Lower leg skin (tissue), 4 donors: ENCODE measurements around the gene ADAMTS1. TPM values are rescaled to one million over a fixed set of nuclear protein-coding genes. Genes with fewer than 3 reads are reported as not detected.

ENCODE experiments used
- DNase-seq, 2 donors: peaks; one replicate each; pipeline ENCODE4 v3.0.0-alpha.2; 2019; ENCODE audit warnings: low spot score in 2 of 2
- H3K4me3 ChIP-seq: fragments of 200-600 bp; sonication (generic); 2 replicates; pipeline ENCODE4 v1.5.1; 2017; ENCODE audit warnings: mild to moderate bottlenecking, low read depth; ENCODE audit not compliant: poor library complexity, severe bottlenecking
- CTCF ChIP-seq, 3 donors: fragments of 450-650 bp; IDR thresholded peaks; one replicate each; pipeline ENCODE4 v1.5.1; 2016; ENCODE audit warnings: antibody characterized with exemption in 3 of 3, mild to moderate bottlenecking in 3 of 3, moderate library complexity in 2 of 3
- POLR2A ChIP-seq, 2 donors: fragments of 450-650 bp; IDR thresholded peaks; one replicate each; pipeline ENCODE4 v1.6.1; 2016 to 2017; ENCODE audit warnings: antibody characterized with exemption in 2 of 2, mild to moderate bottlenecking in 1 of 2, moderate library complexity in 1 of 2
- WGBS, 2 donors: methylation state at CpG; one replicate each; pipeline ENCODE4 v1.1.5; 2018; 5-methylcytosine and 5-hydroxymethylcytosine counted together
- intact Hi-C: fragments of 100-400 bp; cut with DNase I; formaldehyde crosslinking; loops from one replicate; pipeline ENCODE4 v1.15.0; 2023; ENCODE audit warnings: low total_unique reads
- total RNA-seq, 4 donors: library from RNA; depleted of rRNA; stranded (reverse); fragments of >200 nt; gene quantifications; one replicate each; pipeline ENCODE4 v1.1.0, GENCODE V29; 2016

Gene ADAMTS1
- total RNA-seq, 4 donors from 2014 or later = 19.4 to 53.2 (median 24.0) TPM

- no peak overlapping the region for H3K4me3 ChIP-seq
- intact Hi-C loops = no loop called here
- DNase-seq = no peak
- TF ChIP-seq POLR2A (IDR thresholded peaks at IDR 0.05) (no peak), CTCF (IDR thresholded peaks at IDR 0.05) (no peak)
- 45 to 50% methylated on average over 9 of the region's 9 CpGs for WGBS, 2 donors
Observed at GRCh38 chr21:26800970-26801431, 44.2 kb downstream of the ADAMTS1 start.

- TF ChIP-seq POLR2A (IDR thresholded peaks at IDR 0.05) = no peak
- no peak for DNase-seq
- intact Hi-C loops = no loop called here
- whole genome bisulfite sequencing, 2 donors = 91 to 92% methylated on average over 2 of the region's 2 CpGs
- no peak overlapping the region for H3K4me3 ChIP-seq
Observed at GRCh38 chr21:26800455-26800854, 44.8 kb downstream of the ADAMTS1 start.

GRCh38 chr21:26800001-26800400 lies 45.2 kb downstream of the ADAMTS1 start:
- intact Hi-C loops = no loop called here
- no peak for DNase-seq
- H3K4me3 ChIP-seq = no peak overlapping the region
- 56 to 70% methylated on average over 3 of the region's 3 CpGs for WGBS, 2 donors
- no peak for TF ChIP-seq POLR2A (IDR thresholded peaks at IDR 0.05)
- TF ChIP-seq CTCF (IDR thresholded peaks at IDR 0.05) = no peak

- 91 to 96% methylated on average over 8 of the region's 8 CpGs for WGBS, 2 donors
- TF ChIP-seq POLR2A (IDR thresholded peaks at IDR 0.05) (no peak), CTCF (IDR thresholded peaks at IDR 0.05) (no peak)
- intact Hi-C loops = no loop called here
- no peak overlapping the region for H3K4me3 ChIP-seq
- no peak for DNase-seq
Observed at GRCh38 chr21:26798856-26799751, 46.1 kb downstream of the ADAMTS1 start.

GRCh38 chr21:26797878-26798456 lies 47.2 kb downstream of the ADAMTS1 start:
- 94 to 97% methylated on average over 10 of the region's 10 CpGs for WGBS, 2 donors
- TF ChIP-seq CTCF (IDR thresholded peaks at IDR 0.05) = no peak
- intact Hi-C loops = no loop called here
- H3K4me3 ChIP-seq = no peak overlapping the region
- DNase-seq = no peak

GRCh38 chr21:26795866-26796329 lies 49.3 kb downstream of the ADAMTS1 start:
- WGBS, 2 donors = 35 to 38% methylated on average over 6 of the region's 6 CpGs
- intact Hi-C loops = no loop called here
- no peak for TF ChIP-seq POLR2A (IDR thresholded peaks at IDR 0.05)
- TF ChIP-seq CTCF (IDR thresholded peaks at IDR 0.05) = no peak
- H3K4me3 ChIP-seq = no peak overlapping the region
- no peak for DNase-seq
